Measurements from ENCODE around the gene MIOS.
"Not testable (repeated sequence)": the region's sequence is repeated elsewhere in the genome, so short reads cannot be mapped to it uniquely, and the experiment has no call there.

MIOS gene

GRCh38 chr7:7651479-7651878, 84.8 kb downstream of the MIOS start:
- DNase-seq, result no peak

- DNase-seq, result no peak
Observed at GRCh38 chr7:7652798-7653540, 86.3 kb downstream of the MIOS start.

- DNase-seq, result no peak
Observed at GRCh38 chr7:7653593-7654187, 87.0 kb downstream of the MIOS start.

- DNase-seq, result no peak
Observed at GRCh38 chr7:7654964-7655715, 88.5 kb downstream of the MIOS start.

- not testable (repeated sequence) for DNase-seq
Observed at GRCh38 chr7:7656459-7656858, 89.8 kb downstream of the MIOS start.
